LoVo (cell line): ENCODE measurements around the gene ANKRD1.
A peak's percentile ranks its signal among the peaks of the same experiment; 100 is the strongest.
"Not testable (repeated sequence)": the region's sequence is repeated elsewhere in the genome, so short reads cannot be mapped to it uniquely, and the experiment has no call there.

Source experiments
- DNase-seq: peaks from one replicate; pipeline ENCODE4 v3.0.0-alpha.2; 2016; ENCODE audit warnings: low spot score

ANKRD1 gene

GRCh38 chr10:90912174-90912573 lies 8.7 kb downstream of the ANKRD1 start:
- DNase-seq, result no peak

GRCh38 chr10:90911133-90912051 lies 9.5 kb downstream of the ANKRD1 start:
- peak; percentile 78 for DNase-seq

GRCh38 chr10:90906596-90906995 lies 14.3 kb downstream of the ANKRD1 start:
- no peak for DNase-seq

GRCh38 chr10:90905925-90906324 lies 15.0 kb downstream of the ANKRD1 start:
- no peak for DNase-seq

- DNase-seq, result not testable (repeated sequence)
Measured at GRCh38 chr10:90896916-90897315, 24.0 kb downstream of the ANKRD1 start.

GRCh38 chr10:90893190-90893589 lies 27.7 kb downstream of the ANKRD1 start:
- DNase-seq, result no peak

GRCh38 chr10:90890347-90890746 lies 30.5 kb downstream of the ANKRD1 start:
- DNase-seq, result no peak

- no peak for DNase-seq
Measured at GRCh38 chr10:90889636-90890035, 31.3 kb downstream of the ANKRD1 start.

- DNase-seq, result no peak
Measured at GRCh38 chr10:90888387-90888786, 32.5 kb downstream of the ANKRD1 start.

- no peak for DNase-seq
Measured at GRCh38 chr10:90887555-90887954, 33.3 kb downstream of the ANKRD1 start.

- DNase-seq, result no peak
Measured at GRCh38 chr10:90885176-90885575, 35.7 kb downstream of the ANKRD1 start.

- DNase-seq, result no peak
Measured at GRCh38 chr10:90884431-90884830, 36.5 kb downstream of the ANKRD1 start.

- DNase-seq, result peak; percentile 41
Measured at GRCh38 chr10:90880059-90880719, 40.7 kb downstream of the ANKRD1 start.

- DNase-seq, result no peak
Measured at GRCh38 chr10:90879062-90879461, 41.8 kb downstream of the ANKRD1 start.

- no peak for DNase-seq
Measured at GRCh38 chr10:90872648-90873020, 48.3 kb downstream of the ANKRD1 start.

- peak; percentile 79 for DNase-seq
Measured at GRCh38 chr10:90871766-90872647, 48.9 kb downstream of the ANKRD1 start, which contains the start of gene RPP30. Gene RPP30 (plus strand): TSS chr10:90871974. CDS start chr10:90871987, 13 bp downstream.

- DNase-seq, result peak; percentile 16
Measured at GRCh38 chr10:90871279-90871765, 49.6 kb downstream of the ANKRD1 start.

GRCh38 chr10:90866050-90866598 lies 54.8 kb downstream of the ANKRD1 start:
- DNase-seq, result no peak

- no peak for DNase-seq
Measured at GRCh38 chr10:90865401-90865800, 55.5 kb downstream of the ANKRD1 start.

GRCh38 chr10:90862908-90863514 lies 57.9 kb downstream of the ANKRD1 start:
- peak; percentile 37 for DNase-seq
